Astrocyte (in vitro differentiated cells and primary cell): ENCODE results near the gene TIAL1. TPM values are rescaled to one million over a fixed set of nuclear protein-coding genes. Genes with fewer than 3 reads are reported as not detected.

Experiments
- DNase-seq: peaks from one replicate; pipeline ENCODE4 v3.0.0-alpha.2; 2010; ENCODE audit warnings: low read depth
- FAIRE-seq: peaks from 2 replicates; lab custom pipeline; 2011; peaks lifted over from hg19 to GRCh38; lab: Jason Lieb, UNC
- H2AFZ ChIP-seq: 2 replicates; pipeline ENCODE4 v1.6.0; 2012; ENCODE audit warnings: low read depth, low read length, inconsistent platforms
- H3K27ac ChIP-seq: 2 replicates; pipeline ENCODE4 v1.5.1; 2011; ENCODE audit warnings: low read depth, low read length, inconsistent platforms
- H3K27me3 ChIP-seq: 2 replicates; pipeline ENCODE4 v1.6.0; 2011; ENCODE audit warnings: low read length, inconsistent platforms; ENCODE audit not compliant: insufficient read depth
- H3K36me3 ChIP-seq: 2 replicates; pipeline ENCODE4 v1.5.1; 2011; ENCODE audit warnings: low read length, inconsistent platforms; ENCODE audit not compliant: insufficient read depth
- H3K4me1 ChIP-seq: 2 replicates; pipeline ENCODE4 v1.5.1; 2011; ENCODE audit warnings: low read length, inconsistent platforms; ENCODE audit not compliant: insufficient read depth
- H3K4me2 ChIP-seq: 2 replicates; pipeline ENCODE4 v1.6.0; 2012; ENCODE audit warnings: low read length, inconsistent platforms
- H3K4me3 ChIP-seq: 2 replicates; pipeline ENCODE4 v1.5.1; 2011; ENCODE audit warnings: low read depth, mild to moderate bottlenecking, low read length, inconsistent platforms; ENCODE audit not compliant: insufficient read depth
- H3K79me2 ChIP-seq: 2 replicates; pipeline ENCODE4 v1.6.0; 2012; ENCODE audit warnings: mild to moderate bottlenecking, low read length, inconsistent platforms; ENCODE audit not compliant: insufficient read depth
- H3K9ac ChIP-seq: 2 replicates; pipeline ENCODE4 v1.6.0; 2012; ENCODE audit warnings: mild to moderate bottlenecking, low read length, inconsistent platforms
- H3K9me3 ChIP-seq: 2 replicates; pipeline ENCODE4 v1.5.1; 2012; ENCODE audit warnings: low read depth, mild to moderate bottlenecking, low read length, inconsistent platforms; ENCODE audit not compliant: insufficient read depth
- H4K20me1 ChIP-seq: 2 replicates; pipeline ENCODE4 v1.6.0; 2012; ENCODE audit warnings: low read length, inconsistent platforms; ENCODE audit not compliant: insufficient read depth
- H3K27ac Mint-ChIP-seq: one replicate; pipeline ENCODE4 v1.8.0; 2021; ENCODE audit warnings: mild to moderate bottlenecking, mixed read lengths; ENCODE audit not compliant: unreplicated experiment
- H3K27me3 Mint-ChIP-seq: one replicate; pipeline ENCODE4 v1.8.0; 2021; ENCODE audit warnings: low read depth, mixed read lengths; ENCODE audit not compliant: unreplicated experiment
- H3K36me3 Mint-ChIP-seq: one replicate; pipeline ENCODE4 v1.8.0; 2021; ENCODE audit warnings: low read depth, mixed read lengths; ENCODE audit not compliant: unreplicated experiment
- H3K4me1 Mint-ChIP-seq: one replicate; pipeline ENCODE4 v1.8.0; 2021; ENCODE audit warnings: low read depth, mixed read lengths; ENCODE audit not compliant: unreplicated experiment
- H3K4me3 Mint-ChIP-seq: one replicate; pipeline ENCODE4 v1.8.0; 2021; ENCODE audit warnings: mild to moderate bottlenecking, moderate library complexity, mixed read lengths; ENCODE audit not compliant: unreplicated experiment
- H3K9me3 Mint-ChIP-seq: one replicate; pipeline ENCODE4 v1.8.0; 2021; ENCODE audit warnings: mild to moderate bottlenecking, mixed read lengths; ENCODE audit not compliant: unreplicated experiment
- CTCF ChIP-seq: IDR thresholded peaks from 2 replicates; pipeline ENCODE4 v1.5.1; 2011; ENCODE audit warnings: low read depth, mild to moderate bottlenecking, inconsistent platforms, low read length, moderate library complexity; ENCODE audit not compliant: insufficient read depth
- EZH2 ChIP-seq: IDR thresholded peaks from 2 replicates; pipeline ENCODE4 v1.6.1; 2012; ENCODE audit warnings: mild to moderate bottlenecking, low read length, inconsistent platforms; ENCODE audit not compliant: insufficient read depth
- total RNA-seq: library from RNA; stranded (reverse); gene quantifications from 2 replicates; pipeline ENCODE4 v1.2.1, GENCODE V29; 2021

TIAL1 gene
- total RNA-seq, 1 donor from 2014 or later, result 155 TPM

GRCh38 chr10:119542988-119543813 lies 53.6 kb downstream of the TIAL1 start:
- no peaks in the 10 kb centered on the region for H3K36me3 Mint-ChIP-seq
- TF ChIP-seq EZH2, result no peak
- TF ChIP-seq CTCF, result peak; percentile 29
- Histone ChIP-seq H3K9ac (peak overlapping the region; percentile 71), H3K79me2 (peaks cover 42% of the 10 kb centered on the region), H3K4me2 (peak overlapping the region; percentile 90), H3K36me3 (no peaks in the 10 kb centered on the region), H3K9me3 (no peaks in the 10 kb centered on the region), H3K27ac (peak overlapping the region; percentile 40), H3K4me1 (peaks cover 32% of the 10 kb centered on the region), H3K27me3 (peaks cover under 1% of the 10 kb centered on the region), H4K20me1 (peaks cover 36% of the 10 kb centered on the region), H3K4me3 (peak overlapping the region; percentile 68), H2AFZ (peak overlapping the region; percentile 82)
- peak overlapping the region; percentile 67 for H3K27ac Mint-ChIP-seq
- H3K4me1 Mint-ChIP-seq, result peaks cover 13% of the 10 kb centered on the region
- FAIRE-seq (no peak), DNase-seq (peak; percentile 31)
- H3K9me3 Mint-ChIP-seq, result peaks cover 1% of the 10 kb centered on the region
- H3K27me3 Mint-ChIP-seq, result peaks cover 16% of the 10 kb centered on the region
- peak overlapping the region; percentile 91 for H3K4me3 Mint-ChIP-seq

GRCh38 chr10:119542357-119542987 lies 54.3 kb downstream of the TIAL1 start, which contains the start of gene RGS10:
RGS10 (minus strand) TSS chr10:119542719; CDS start chr10:119542638, 81 bp downstream.
- Mint-ChIP-seq H3K4me3 (peak within 1 kb of the TSS; percentile 91), H3K9me3 (peaks cover under 1% of the 10 kb centered on the region), H3K4me1 (peaks cover 13% of the 10 kb centered on the region), H3K27me3 (peaks cover 10% of the 10 kb centered on the region), H3K36me3 (no peaks in the 10 kb centered on the region), H3K27ac (peak within 1 kb of the TSS; percentile 67)
- TF ChIP-seq CTCF (no peak), EZH2 (no peak)
- DNase-seq (peak; percentile 69), FAIRE-seq (no peak)
- H3K9me3 ChIP-seq, result no peaks in the 10 kb centered on the region
- peak within 1 kb of the TSS; percentile 40 for H3K27ac ChIP-seq
- peak within 1 kb of the TSS; percentile 82 for H2AFZ ChIP-seq
- peaks cover 43% of the 10 kb centered on the region for H4K20me1 ChIP-seq
- H3K4me2 ChIP-seq, result peak within 1 kb of the TSS; percentile 90
- H3K4me1 ChIP-seq, result peaks cover 32% of the 10 kb centered on the region
- no peaks in the 10 kb centered on the region for H3K36me3 ChIP-seq
- H3K4me3 ChIP-seq, result peak within 1 kb of the TSS; percentile 68
- H3K27me3 ChIP-seq, result no peaks in the 10 kb centered on the region
- H3K79me2 ChIP-seq, result peaks cover 49% of the 10 kb centered on the region
- peak within 1 kb of the TSS; percentile 71 for H3K9ac ChIP-seq
